ENCODE data around the gene SLC7A7. TPM values are rescaled to one million over a fixed set of nuclear protein-coding genes. Genes with fewer than 3 reads are reported as not detected.
A peak's percentile ranks its signal among the peaks of the same experiment; 100 is the strongest.

SLC7A7 gene
- total RNA-seq, 6 experiments from 2014 or later, result 6.2 to 11.4 (median 7.3) TPM

GRCh38 chr14:22846811-22847307 lies 31.6 kb upstream of the SLC7A7 start:
- Histone ChIP-seq H3K36me3 (peaks cover 0 to 8% (median 1%) of the 10 kb centered on the region in 4 donors), H3K27me3 (no peaks in the 10 kb centered on the region), H3K4me3 (no peak overlapping the region), H3K27ac (no peak overlapping the region), H3K4me1 (no peaks in the 10 kb centered on the region), H3K9me3 (no peaks in the 10 kb centered on the region)
- WGBS (ENCODE audit: insufficient coverage, low coverage, low lambda C conversion rate, missing lambda C conversion rate), result 70% methylated on average over 6 of the region's 11 CpGs
- intact Hi-C loops (cut with DNase I), result no loop called here
- TF ChIP-seq CTCF (IDR thresholded peaks at IDR 0.05) (no peak), POLR2A (IDR thresholded peaks at IDR 0.05) (no peak)
- ATAC-seq (no peak), DNase-seq (peak in 1 of 3 donors; percentile 49)

GRCh38 chr14:22845821-22846625 lies 30.8 kb upstream of the SLC7A7 start:
- 80% methylated on average over 5 of the region's 26 CpGs for WGBS (ENCODE audit: insufficient coverage, low coverage, low lambda C conversion rate, missing lambda C conversion rate)
- Histone ChIP-seq H3K4me3 (no peak overlapping the region), H3K36me3 (peaks cover 0 to 8% (median 1%) of the 10 kb centered on the region in 4 donors), H3K4me1 (no peaks in the 10 kb centered on the region), H3K27ac (no peak overlapping the region), H3K9me3 (no peaks in the 10 kb centered on the region), H3K27me3 (no peaks in the 10 kb centered on the region)
- TF ChIP-seq POLR2A (IDR thresholded peaks at IDR 0.05) (no peak), CTCF (IDR thresholded peaks at IDR 0.05) (no peak)
- DNase-seq, result peak in 1 of 3 donors; percentile 53
- ATAC-seq, result no peak
- intact Hi-C loops (cut with DNase I), result no loop called here

- intact Hi-C loops (cut with DNase I), result no loop called here
- H3K4me1 ChIP-seq, result no peaks in the 10 kb centered on the region
- peaks cover 0 to 8% (median 1%) of the 10 kb centered on the region in 4 donors for H3K36me3 ChIP-seq
- H3K4me3 ChIP-seq, result no peak overlapping the region
- no peaks in the 10 kb centered on the region for H3K9me3 ChIP-seq
- H3K27me3 ChIP-seq, result no peaks in the 10 kb centered on the region
- no peak for TF ChIP-seq CTCF (IDR thresholded peaks at IDR 0.05)
- no peak for TF ChIP-seq POLR2A (IDR thresholded peaks at IDR 0.05)
- H3K27ac ChIP-seq, result no peak overlapping the region
- WGBS (ENCODE audit: insufficient coverage, low coverage, low lambda C conversion rate, missing lambda C conversion rate), result 82% methylated on average over 5 of the region's 9 CpGs
- DNase-seq, result no peak
- ATAC-seq, result no peak
These were observed 29.8 kb upstream of the SLC7A7 start for GRCh38 chr14:22845103-22845394.

- TF ChIP-seq POLR2A (IDR thresholded peaks at IDR 0.05), result no peak
- H3K4me1 ChIP-seq, result no peaks in the 10 kb centered on the region
- ATAC-seq, result no peak
- no peaks in the 10 kb centered on the region for H3K9me3 ChIP-seq
- WGBS (ENCODE audit: insufficient coverage, low coverage, low lambda C conversion rate, missing lambda C conversion rate), result 86% methylated on average over 7 of the region's 22 CpGs
- H3K36me3 ChIP-seq, result peaks cover 0 to 8% (median 1%) of the 10 kb centered on the region in 4 donors
- H3K27ac ChIP-seq, result no peak overlapping the region
- intact Hi-C loops (cut with DNase I), result no loop called here
- H3K4me3 ChIP-seq, result no peak overlapping the region
- peak in 1 of 3 donors; percentile 25 for DNase-seq
- H3K27me3 ChIP-seq, result no peaks in the 10 kb centered on the region
These were observed 29.2 kb upstream of the SLC7A7 start for GRCh38 chr14:22844221-22845102.

Measured in right lobe of liver (tissue), 6 donors.